Trophoblast cell (in vitro differentiated cells and primary cell): ENCODE data around the gene TSC1.

ENCODE experiments used
- DNase-seq, 2 donors: peaks; one replicate each; pipeline ENCODE4 v3.0.0-alpha.2; 2016
- H2AFZ ChIP-seq: 2 replicates; pipeline ENCODE4 v1.6.1; 2013; ENCODE audit warnings: low read length, moderate library complexity, mild to moderate bottlenecking; ENCODE audit not compliant: insufficient read depth, poor library complexity
- H2AK5ac ChIP-seq: 2 replicates; pipeline ENCODE4 v1.6.1; 2013; ENCODE audit warnings: mild to moderate bottlenecking, low read length
- H2BK120ac ChIP-seq: 2 replicates; pipeline ENCODE4 v1.6.1; 2013; ENCODE audit warnings: low read length, mild to moderate bottlenecking, moderate library complexity; ENCODE audit not compliant: insufficient read depth, poor library complexity
- H2BK12ac ChIP-seq: 2 replicates; pipeline ENCODE4 v1.6.1; 2013; ENCODE audit warnings: mild to moderate bottlenecking, low read length, moderate library complexity
- H2BK5ac ChIP-seq: 2 replicates; pipeline ENCODE4 v1.6.1; 2013; ENCODE audit warnings: low read length, low read depth, moderate library complexity, mild to moderate bottlenecking; ENCODE audit not compliant: poor library complexity
- H3K14ac ChIP-seq: 2 replicates; pipeline ENCODE4 v1.6.1; 2013; ENCODE audit warnings: mild to moderate bottlenecking, low read length
- H3K18ac ChIP-seq: 2 replicates; pipeline ENCODE4 v1.6.1; 2013; ENCODE audit warnings: mild to moderate bottlenecking, low read length
- H3K23ac ChIP-seq: 2 replicates; pipeline ENCODE4 v1.6.1; 2013; ENCODE audit warnings: low read length
- H3K27ac ChIP-seq: 2 replicates; pipeline ENCODE4 v1.5.1; 2013; ENCODE audit warnings: low read depth, mild to moderate bottlenecking, inconsistent platforms, low read length, moderate library complexity
- H3K27me3 ChIP-seq: 2 replicates; pipeline ENCODE4 v1.6.1; 2013; ENCODE audit warnings: inconsistent platforms, mild to moderate bottlenecking, low read length, moderate library complexity; ENCODE audit not compliant: insufficient read depth
- H3K36me3 ChIP-seq, 2 experiments: 1 replicate in 1 of 2; 2 replicates in 1 of 2; pipeline ENCODE4 v1.6.1; 2013; ENCODE audit warnings: low read length in 2 of 2, mild to moderate bottlenecking in 2 of 2, moderate library complexity in 1 of 2; ENCODE audit not compliant: insufficient read depth in 2 of 2, control insufficient read depth in 1 of 2
- H3K4ac ChIP-seq: 2 replicates; pipeline ENCODE4 v1.6.1; 2013; ENCODE audit warnings: low read depth, mild to moderate bottlenecking, low read length, moderate library complexity
- H3K4me1 ChIP-seq, 2 experiments: 1 replicate in 1 of 2; 2 replicates in 1 of 2; pipeline ENCODE4 v1.6.1; 2013; ENCODE audit warnings: low read length in 2 of 2, mild to moderate bottlenecking in 2 of 2, moderate library complexity in 1 of 2; ENCODE audit not compliant: insufficient read depth in 2 of 2, control insufficient read depth in 1 of 2
- H3K4me2 ChIP-seq: 2 replicates; pipeline ENCODE4 v1.6.1; 2013; ENCODE audit warnings: inconsistent platforms, mild to moderate bottlenecking, low read length, moderate library complexity
- H3K4me3 ChIP-seq: 2 replicates; pipeline ENCODE4 v1.5.1; 2013; ENCODE audit warnings: mild to moderate bottlenecking, low read depth, low read length, inconsistent platforms
- H3K79me1 ChIP-seq: one replicate; pipeline ENCODE4 v1.6.1; 2013; ENCODE audit warnings: low read length
- H3K79me2 ChIP-seq: 2 replicates; pipeline ENCODE4 v1.6.1; 2013; ENCODE audit warnings: low read length, mild to moderate bottlenecking; ENCODE audit not compliant: control insufficient read depth, insufficient read depth, poor library complexity
- H3K9ac ChIP-seq: 2 replicates; pipeline ENCODE4 v1.6.1; 2013; ENCODE audit warnings: mild to moderate bottlenecking, low read length
- H3K9me3 ChIP-seq: 2 replicates; pipeline ENCODE4 v1.6.1; 2013; ENCODE audit warnings: low read depth, mild to moderate bottlenecking, control low read depth, inconsistent platforms, low read length; ENCODE audit not compliant: insufficient read depth
- H4K12ac ChIP-seq: 2 replicates; pipeline ENCODE4 v1.6.1; 2013; ENCODE audit warnings: low read depth, mild to moderate bottlenecking, low read length, moderate library complexity
- H4K8ac ChIP-seq: 2 replicates; pipeline ENCODE4 v1.6.1; 2013; ENCODE audit warnings: low read depth, mild to moderate bottlenecking, low read length, moderate library complexity
- H4K91ac ChIP-seq: one replicate; pipeline ENCODE4 v1.6.1; 2013; ENCODE audit warnings: low read depth, mild to moderate bottlenecking, low read length, moderate library complexity
- WGBS: extraction: QIAGEN DNeasy Blood & Tissue Kit; methylation state at CpG from one replicate; pipeline ENCODE4 v1.1.7; 2013; ENCODE audit warnings: missing lambda C conversion rate; ENCODE audit not compliant: insufficient read length, insufficient coverage; ENCODE audit errors: extremely low coverage; 5-methylcytosine and 5-hydroxymethylcytosine counted together

TSC1 gene

DNA sequence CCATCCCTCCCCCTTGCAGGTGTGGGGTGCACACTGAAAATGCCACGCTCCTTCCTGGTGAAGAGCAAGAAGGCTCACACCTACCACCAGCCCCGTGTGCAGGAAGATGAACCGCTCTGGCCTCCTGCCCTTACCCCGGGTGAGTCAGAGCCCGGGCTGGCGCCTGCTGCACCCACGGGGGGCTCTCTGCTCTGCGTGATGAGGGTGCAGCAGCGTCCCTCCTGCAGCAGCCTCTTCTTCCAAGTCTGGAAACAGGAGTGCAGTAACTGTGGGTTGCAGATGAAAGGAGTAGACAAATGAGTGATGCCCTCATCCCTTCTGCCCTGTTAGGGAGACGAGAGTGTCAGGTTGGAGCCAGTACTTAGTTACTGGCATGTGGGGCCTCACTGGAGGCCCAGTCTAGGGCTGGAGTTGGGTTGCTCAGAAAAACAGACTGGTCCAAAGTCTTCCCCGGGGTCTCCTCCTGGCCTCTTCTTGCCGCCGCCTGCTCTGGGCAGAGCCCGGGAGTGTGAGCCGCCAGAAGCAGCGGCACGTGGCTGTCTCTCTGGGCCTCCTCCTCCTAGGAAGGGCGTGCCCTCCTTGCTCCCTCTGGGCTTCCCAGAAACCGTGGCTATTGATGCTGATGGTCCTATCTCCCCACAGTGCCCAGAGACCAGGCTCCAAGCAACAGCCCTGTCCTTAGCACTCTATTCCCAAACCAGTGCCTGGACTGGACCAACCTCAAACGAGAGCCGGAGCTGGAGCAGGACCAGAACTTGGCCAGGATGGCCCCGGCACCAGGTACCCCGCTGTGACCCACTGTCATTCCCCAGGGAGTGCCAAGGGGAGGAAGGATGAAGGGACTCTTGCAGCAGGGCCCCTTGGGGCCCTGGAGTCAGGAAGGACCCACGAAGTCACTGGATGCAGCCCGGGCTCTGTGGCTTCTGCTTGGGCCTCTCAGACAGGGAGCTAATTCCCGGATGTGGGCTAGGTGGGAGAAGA is 42.5 kb upstream of the TSC1 start:
- no peak overlapping the region for H3K14ac ChIP-seq
- H2BK120ac ChIP-seq: no peak overlapping the region
- no peak overlapping the region for H2BK5ac ChIP-seq
- H2AK5ac ChIP-seq: no peak overlapping the region
- H2AFZ ChIP-seq: no peak overlapping the region
- H2BK12ac ChIP-seq: no peak overlapping the region
- WGBS: no CpG with 5 or more reads among the region's 26 CpGs
- DNase-seq: no peak
- H3K27ac ChIP-seq: no peak overlapping the region
- no peak overlapping the region for H3K4ac ChIP-seq
- H4K12ac ChIP-seq: no peak overlapping the region
- H3K9me3 ChIP-seq: peaks cover 3% of the 10 kb centered on the region
- no peaks in the 10 kb centered on the region for H3K79me2 ChIP-seq
- no peak overlapping the region for H4K8ac ChIP-seq
- no peaks in the 10 kb centered on the region for H3K79me1 ChIP-seq
- H3K4me2 ChIP-seq: no peak overlapping the region
- H3K23ac ChIP-seq: no peak overlapping the region
- no peaks in the 10 kb centered on the region for H3K36me3 ChIP-seq
- H3K4me3 ChIP-seq: no peak overlapping the region
- no peak overlapping the region for H4K91ac ChIP-seq
- H3K9ac ChIP-seq: no peak overlapping the region
- H3K18ac ChIP-seq: no peak overlapping the region
- no peaks in the 10 kb centered on the region for H3K4me1 ChIP-seq
- H3K27me3 ChIP-seq: no peaks in the 10 kb centered on the region

DNA sequence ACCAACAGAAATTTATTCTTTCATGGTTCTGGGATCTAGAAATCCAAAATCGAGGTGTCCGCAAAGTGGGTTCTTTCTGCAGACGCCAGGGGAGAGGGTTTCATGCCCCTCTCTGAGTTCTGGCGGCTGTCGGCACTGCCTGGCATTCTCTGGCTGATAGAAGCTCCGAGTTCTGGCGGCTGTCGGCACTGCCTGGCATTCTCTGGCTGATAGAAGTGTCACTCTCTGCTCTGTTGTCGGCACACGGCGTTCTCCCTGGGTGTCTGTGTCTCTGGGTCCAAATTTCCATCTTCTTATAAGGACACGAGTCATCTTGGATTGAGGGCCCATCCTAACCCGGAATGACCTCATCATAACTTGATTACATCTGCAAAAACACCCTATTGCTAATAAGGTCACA is 41.7 kb upstream of the TSC1 start:
- no peak overlapping the region for H2AK5ac ChIP-seq

DNA sequence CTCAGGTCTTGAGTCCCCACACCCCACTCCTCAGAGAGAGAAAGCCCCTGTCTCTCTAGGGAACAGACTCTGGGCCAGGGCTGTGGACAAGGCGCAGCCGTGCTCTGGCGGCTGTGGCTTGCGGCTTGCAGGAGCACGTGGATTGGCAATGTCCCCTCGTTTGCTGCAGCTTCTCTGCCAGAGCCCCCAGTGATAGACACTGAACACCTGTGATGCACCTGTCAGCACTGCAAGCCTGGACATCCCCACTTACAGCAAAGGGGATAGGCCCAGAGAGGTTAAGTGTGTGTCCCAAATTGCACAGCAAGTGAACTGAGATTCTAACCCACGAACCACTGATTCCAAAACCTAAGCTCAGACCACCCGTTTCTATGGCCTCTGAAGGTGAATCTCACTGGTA is 41.1 kb upstream of the TSC1 start:
- Histone ChIP-seq H4K12ac (no peak overlapping the region), H3K9ac (no peak overlapping the region), H3K27me3 (no peaks in the 10 kb centered on the region), H4K91ac (no peak overlapping the region), H2AFZ (no peak overlapping the region), H4K8ac (no peak overlapping the region), H3K4me3 (no peak overlapping the region), H3K23ac (no peak overlapping the region), H3K79me2 (no peaks in the 10 kb centered on the region), H3K27ac (no peak overlapping the region), H3K14ac (no peak overlapping the region), H2BK120ac (no peak overlapping the region), H2BK12ac (no peak overlapping the region), H3K36me3 (no peaks in the 10 kb centered on the region), H3K79me1 (no peaks in the 10 kb centered on the region), H3K4ac (no peak overlapping the region), H3K18ac (no peak overlapping the region), H3K9me3 (peaks cover 3% of the 10 kb centered on the region), H3K4me2 (no peak overlapping the region), H2AK5ac (no peak overlapping the region), H2BK5ac (no peak overlapping the region), H3K4me1 (no peaks in the 10 kb centered on the region)
- no CpG with 5 or more reads among the region's 8 CpGs for WGBS
- no peak for DNase-seq

More for the DNA sequence above, 41.7 kb upstream of the TSC1 start:
- Histone ChIP-seq H3K79me2 (no peaks in the 10 kb centered on the region), H2BK5ac (no peak overlapping the region), H2AFZ (no peak overlapping the region), H3K9me3 (peaks cover 3% of the 10 kb centered on the region), H2BK12ac (no peak overlapping the region), H3K9ac (no peak overlapping the region), H3K27me3 (no peaks in the 10 kb centered on the region), H4K12ac (no peak overlapping the region), H3K27ac (no peak overlapping the region), H4K91ac (no peak overlapping the region), H3K79me1 (no peaks in the 10 kb centered on the region), H3K4me3 (no peak overlapping the region), H3K4ac (no peak overlapping the region), H3K36me3 (no peaks in the 10 kb centered on the region), H3K14ac (no peak overlapping the region), H3K4me1 (no peaks in the 10 kb centered on the region), H4K8ac (no peak overlapping the region), H3K4me2 (no peak overlapping the region), H3K18ac (no peak overlapping the region), H2BK120ac (no peak overlapping the region), H3K23ac (no peak overlapping the region)
- no peak for DNase-seq
- WGBS: no CpG with 5 or more reads among the region's 13 CpGs

DNA sequence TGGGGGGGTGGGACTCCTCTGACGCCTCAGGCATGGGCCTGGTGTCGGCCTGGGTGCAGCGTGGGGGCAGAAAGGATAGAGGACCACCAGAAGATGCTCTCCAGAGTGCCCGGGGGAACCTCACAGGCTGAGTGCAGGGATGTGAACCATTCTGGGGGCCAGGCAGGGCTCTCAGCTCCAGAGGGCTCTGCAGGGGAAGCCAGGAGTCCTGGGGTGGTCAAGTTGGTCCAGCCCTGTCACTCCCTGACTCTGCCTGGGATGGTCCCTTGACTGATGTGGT is 40.6 kb upstream of the TSC1 start:
- Histone ChIP-seq H2BK5ac (no peak overlapping the region), H3K27me3 (no peaks in the 10 kb centered on the region), H3K18ac (no peak overlapping the region), H2AFZ (no peak overlapping the region), H4K12ac (no peak overlapping the region), H2BK120ac (no peak overlapping the region), H3K4me1 (no peaks in the 10 kb centered on the region), H3K4ac (no peak overlapping the region), H4K91ac (no peak overlapping the region), H2BK12ac (no peak overlapping the region), H3K79me1 (no peaks in the 10 kb centered on the region), H3K79me2 (no peaks in the 10 kb centered on the region), H3K9ac (no peak overlapping the region), H3K14ac (no peak overlapping the region), H3K23ac (no peak overlapping the region), H2AK5ac (no peak overlapping the region), H3K4me2 (no peak overlapping the region), H3K9me3 (peaks cover 3% of the 10 kb centered on the region), H3K27ac (no peak overlapping the region), H4K8ac (no peak overlapping the region), H3K36me3 (no peaks in the 10 kb centered on the region), H3K4me3 (no peak overlapping the region)
- DNase-seq: no peak
- WGBS: no CpG with 5 or more reads among the region's 4 CpGs
